COLO668 (cell line): ENCODE measurements around the gene GCNA.
"Not testable (repeated sequence)": the region's sequence is repeated elsewhere in the genome, so short reads cannot be mapped to it uniquely, and the experiment has no call there.

Source experiments
- DNase-seq: peaks from one replicate; lab custom pipeline; 2025; ENCODE audit not compliant: unreplicated experiment; lab: John Stamatoyannopoulos, UW

The GCNA gene

GRCh38 chrX:71637848-71638247 lies 59.6 kb downstream of the GCNA start:
- no peak for DNase-seq

GRCh38 chrX:71638409-71638808 lies 60.2 kb downstream of the GCNA start:
- no peak for DNase-seq

GRCh38 chrX:71640002-71640401 lies 61.8 kb downstream of the GCNA start:
- no peak for DNase-seq

GRCh38 chrX:71644406-71644805 lies 66.2 kb downstream of the GCNA start:
- not testable (repeated sequence) for DNase-seq

- DNase-seq: no peak
Observed at GRCh38 chrX:71650333-71650969, 72.2 kb downstream of the GCNA start.

GRCh38 chrX:71652405-71652804 lies 74.2 kb downstream of the GCNA start:
- peak; percentile 21 for DNase-seq

GRCh38 chrX:71653344-71653743 lies 75.1 kb downstream of the GCNA start:
- no peak for DNase-seq

- DNase-seq: no peak
Observed at GRCh38 chrX:71657267-71657666, 79.0 kb downstream of the GCNA start.

- no peak for DNase-seq
Observed at GRCh38 chrX:71659342-71659741, 81.1 kb downstream of the GCNA start.

GRCh38 chrX:71659959-71660358 lies 81.7 kb downstream of the GCNA start:
- no peak for DNase-seq

GRCh38 chrX:71660562-71661416 lies 82.6 kb downstream of the GCNA start:
- DNase-seq: no peak

- DNase-seq: no peak
Observed at GRCh38 chrX:71661919-71662318, 83.7 kb downstream of the GCNA start.

- not testable (repeated sequence) for DNase-seq
Observed at GRCh38 chrX:71662654-71663053, 84.4 kb downstream of the GCNA start.
